EH (cell line): ENCODE data around the gene TEKT5.
"Not testable (repeated sequence)": the region's sequence is repeated elsewhere in the genome, so short reads cannot be mapped to it uniquely, and the experiment has no call there.

Source experiments
- DNase-seq: peaks from one replicate; pipeline ENCODE4 v3.0.0-alpha.2; 2015; ENCODE audit warnings: low read depth

Gene TEKT5

DNA sequence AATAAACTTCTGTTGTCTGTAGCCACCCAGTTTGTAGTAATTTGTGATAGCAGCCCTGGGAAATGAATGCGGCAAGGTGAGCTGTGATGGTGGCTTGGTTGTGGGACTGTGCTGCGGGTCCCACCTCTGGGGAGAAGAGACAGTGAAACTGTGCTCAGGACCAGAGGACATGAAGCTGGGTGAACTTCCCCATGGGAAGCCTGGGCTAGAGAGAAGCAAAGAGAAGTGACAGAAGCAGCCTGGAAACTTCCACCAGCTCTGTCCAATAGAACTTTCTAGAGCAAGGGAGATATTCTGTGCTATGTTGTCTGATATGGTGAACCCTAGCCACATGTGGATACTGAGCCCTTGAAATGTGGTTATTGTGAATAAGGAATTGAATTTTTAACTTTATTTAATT, 62.8 kb downstream of the TEKT5 start:
- DNase-seq, result no peak

DNA sequence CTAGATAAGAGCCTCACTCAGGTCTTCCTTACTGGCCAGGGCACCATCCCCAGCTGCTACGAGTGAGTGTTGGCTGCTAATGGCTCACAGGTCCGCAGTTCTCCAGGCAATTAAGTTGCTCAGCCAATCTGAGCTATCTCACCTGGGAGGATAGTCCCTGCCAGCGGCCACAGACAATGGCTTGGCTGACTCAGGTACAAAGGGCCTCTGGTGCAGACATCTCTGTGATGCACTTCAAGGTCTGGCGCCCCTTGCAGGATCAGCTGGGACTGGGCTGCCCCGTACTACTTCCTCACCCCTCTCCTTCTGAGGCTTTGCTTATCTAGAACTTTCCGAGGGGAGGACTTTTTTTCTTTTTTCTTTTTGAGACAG, 65.2 kb downstream of the TEKT5 start:
- DNase-seq, result no peak

DNA sequence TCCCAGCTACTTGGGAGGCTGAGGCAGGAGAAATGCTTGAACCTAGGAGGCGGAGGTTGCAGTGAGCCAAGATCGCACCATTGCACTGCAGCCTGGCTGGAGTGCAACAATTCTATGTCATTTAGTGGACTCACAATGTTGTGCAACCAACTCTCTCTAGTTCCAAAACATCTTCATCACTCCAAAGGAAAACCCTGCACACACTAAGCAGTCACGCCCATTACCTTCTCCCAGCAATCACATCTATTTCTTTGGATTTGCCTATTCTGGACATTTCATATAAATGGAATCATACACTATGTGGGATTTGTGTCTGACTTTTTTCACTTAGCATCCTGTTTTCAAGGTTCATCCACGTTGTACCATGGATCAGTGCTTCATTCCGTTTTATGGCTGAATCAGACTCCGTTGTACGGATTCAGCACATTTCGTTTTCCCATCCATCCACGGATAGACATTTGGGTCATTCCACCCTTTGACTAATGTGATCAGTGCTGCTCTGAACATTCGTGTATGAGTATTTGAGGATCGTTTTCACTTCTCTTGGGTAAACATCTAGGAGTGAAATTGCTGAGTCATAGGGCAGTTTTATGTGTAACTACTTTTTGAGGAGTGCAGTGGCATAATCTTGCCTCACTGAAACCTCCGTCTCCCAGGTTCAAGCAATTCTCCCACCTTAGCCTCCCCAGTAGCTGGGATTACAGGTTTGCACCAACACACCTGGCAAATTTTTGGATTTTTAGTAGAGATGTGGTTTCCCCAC, 69.0 kb downstream of the TEKT5 start:
- peak; percentile 28 for DNase-seq

DNA sequence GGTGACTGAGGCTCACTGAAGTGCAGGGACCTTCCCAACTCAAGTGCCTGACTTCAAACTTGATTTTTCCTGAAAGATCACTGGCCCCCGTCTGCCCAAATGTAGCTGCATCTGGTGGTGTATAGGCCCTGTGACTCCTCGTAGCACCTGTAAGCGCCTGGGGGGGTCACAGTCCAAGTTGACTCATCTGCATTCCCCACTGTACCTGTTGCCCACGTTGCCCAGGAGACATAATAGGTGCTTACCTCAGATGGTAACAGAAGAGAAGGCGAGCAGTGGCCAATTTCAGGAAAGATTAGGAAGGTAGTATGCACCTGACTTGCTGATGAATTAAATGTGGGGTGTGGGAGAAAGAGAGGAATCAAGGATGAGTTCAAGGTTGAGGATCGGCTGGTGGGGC, 70.2 kb downstream of the TEKT5 start:
- no peak for DNase-seq

DNA sequence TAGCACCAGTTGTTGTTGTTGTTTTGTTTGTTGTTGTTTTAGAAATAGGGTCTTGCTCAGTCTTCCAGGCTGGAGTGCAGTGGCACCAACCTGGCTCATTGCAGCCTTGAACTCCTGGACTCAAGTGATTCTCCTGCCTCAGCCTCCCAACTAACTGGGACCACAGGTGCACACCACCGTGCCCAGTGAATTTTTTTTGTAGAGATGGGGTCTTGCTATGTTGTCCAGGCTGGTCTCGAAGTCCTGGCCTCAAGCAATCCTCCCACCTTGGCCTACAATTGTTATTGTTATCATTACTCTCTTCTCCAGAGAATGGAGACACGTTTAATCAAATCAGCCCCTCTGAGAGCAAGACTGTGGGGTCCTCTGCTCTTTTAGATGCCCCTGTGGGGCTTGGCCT, 71.7 kb downstream of the TEKT5 start:
- no peak for DNase-seq

DNA sequence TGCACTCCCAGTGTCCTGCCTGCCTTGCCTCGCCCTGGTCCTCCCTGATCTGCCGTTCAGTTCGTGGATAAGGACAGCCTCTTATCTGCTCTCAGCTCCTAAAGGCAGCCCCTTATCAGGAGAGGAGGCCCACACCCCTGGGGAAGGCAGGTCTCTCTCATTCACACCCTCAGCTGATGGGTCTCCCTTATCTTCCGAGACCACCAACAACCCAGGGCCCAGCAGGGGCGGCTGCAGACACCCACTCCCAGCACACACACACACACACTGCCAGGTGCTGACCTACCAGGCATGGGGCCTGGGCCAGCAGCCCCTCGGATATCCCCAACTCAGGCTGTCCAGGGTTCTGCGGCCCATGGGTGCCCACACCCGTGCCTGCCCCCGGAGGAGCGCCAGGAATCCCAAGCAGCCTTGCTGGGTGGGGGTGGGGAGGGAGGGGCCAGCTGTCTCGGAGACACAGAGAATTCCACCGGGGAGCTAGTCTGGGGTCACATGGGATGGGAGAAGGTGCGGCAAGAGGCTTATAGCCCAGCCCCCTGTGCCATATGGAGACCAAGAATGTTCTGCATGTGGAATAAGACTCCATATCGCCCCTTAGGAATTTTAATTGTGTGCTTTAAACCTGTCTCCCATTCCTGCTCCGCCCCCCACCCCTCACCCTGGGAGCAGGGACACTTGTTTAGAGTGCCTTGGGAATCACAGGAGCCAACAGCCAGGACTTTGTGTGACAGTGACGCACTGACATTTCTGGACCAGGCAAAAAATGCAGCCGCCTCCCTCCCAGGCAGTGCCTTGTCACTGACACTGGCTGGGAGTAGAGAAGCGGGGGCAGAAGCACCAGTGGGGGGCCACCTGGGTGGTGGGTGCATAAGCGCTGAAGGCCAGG, 72.5 kb downstream of the TEKT5 start:
- DNase-seq, result no peak

DNA sequence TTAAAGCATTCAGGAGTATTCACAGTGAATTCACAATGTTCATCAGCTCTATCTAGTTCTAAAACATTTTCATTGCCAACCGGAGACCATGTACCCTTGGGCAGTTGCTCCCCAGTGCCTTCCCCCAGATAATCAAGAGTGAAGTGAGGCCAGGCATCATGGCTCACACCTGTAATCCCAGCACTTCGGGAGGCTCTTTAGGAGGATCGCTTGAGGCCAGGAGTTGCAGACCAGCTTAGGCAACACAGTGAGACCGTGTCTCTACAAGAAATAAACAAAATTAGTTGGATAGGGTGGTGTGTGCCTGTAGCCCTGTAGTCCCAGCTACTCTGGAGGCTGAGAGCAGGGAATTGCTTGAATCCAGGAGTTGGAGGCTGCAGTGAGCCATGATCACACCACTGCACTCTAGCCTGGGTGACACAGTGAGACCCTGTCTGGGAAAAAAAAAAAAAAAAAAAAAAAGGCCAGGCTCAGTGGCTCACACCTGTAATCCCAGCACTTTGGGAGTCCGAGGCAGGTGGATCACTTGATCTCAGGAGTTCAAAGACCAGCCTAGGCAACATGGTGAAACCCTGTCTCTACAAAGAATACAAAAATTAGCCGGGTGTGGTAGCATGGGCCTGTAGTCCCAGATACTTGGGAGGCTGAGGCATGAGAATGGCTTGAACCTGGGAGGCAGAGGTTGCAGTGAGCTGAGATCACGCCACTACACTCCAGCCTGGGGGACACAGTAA, 73.3 kb downstream of the TEKT5 start:
- DNase-seq, result not testable (repeated sequence)

DNA sequence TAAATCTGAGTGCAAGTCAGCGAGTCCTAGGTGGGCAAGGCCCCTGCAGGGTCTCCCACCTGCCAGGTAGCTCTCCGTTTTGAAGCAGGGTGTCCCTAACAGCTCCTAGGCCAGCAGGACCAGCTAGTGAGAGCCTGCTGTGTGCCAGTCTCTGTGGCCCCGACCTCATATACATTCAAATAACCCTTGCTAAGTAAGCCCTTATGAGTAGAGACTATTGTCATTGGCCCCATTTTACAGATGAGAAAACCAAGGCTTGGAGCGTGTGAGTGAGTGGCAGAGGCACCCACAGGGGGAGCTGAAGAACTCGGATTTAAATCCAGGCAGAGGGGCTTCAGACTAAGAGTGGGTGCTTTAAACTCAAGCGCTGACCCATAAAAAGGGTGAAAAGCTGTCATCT, 74.6 kb downstream of the TEKT5 start:
- no peak for DNase-seq

DNA sequence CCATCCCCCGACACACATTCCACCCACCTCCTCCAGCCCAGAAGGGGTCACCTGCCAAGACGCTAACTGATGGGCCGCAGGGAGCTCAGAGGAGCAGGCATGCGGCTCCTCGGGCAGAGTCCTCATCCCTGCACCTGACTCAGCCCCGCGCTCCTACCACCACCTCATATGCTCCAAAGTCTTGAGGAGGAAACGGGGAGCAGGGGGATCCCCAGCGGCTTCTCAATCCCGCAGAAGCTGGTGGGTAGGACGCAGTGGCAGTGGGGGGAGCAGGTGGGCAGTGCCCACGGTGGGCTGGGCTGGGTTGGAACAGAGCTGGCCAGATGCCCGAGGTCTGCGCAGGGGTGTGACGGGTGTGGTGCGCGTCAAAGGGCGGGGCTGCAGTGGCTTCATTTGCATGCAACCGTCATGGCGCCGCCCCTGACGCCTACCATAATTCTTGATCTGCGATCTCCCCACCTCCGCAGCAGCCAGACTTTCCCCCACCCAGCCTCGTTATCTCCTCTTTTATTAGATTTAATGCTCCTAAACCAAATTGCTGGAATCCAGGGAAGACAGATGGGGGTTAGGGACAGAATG, 75.4 kb downstream of the TEKT5 start:
- DNase-seq, result no peak

DNA sequence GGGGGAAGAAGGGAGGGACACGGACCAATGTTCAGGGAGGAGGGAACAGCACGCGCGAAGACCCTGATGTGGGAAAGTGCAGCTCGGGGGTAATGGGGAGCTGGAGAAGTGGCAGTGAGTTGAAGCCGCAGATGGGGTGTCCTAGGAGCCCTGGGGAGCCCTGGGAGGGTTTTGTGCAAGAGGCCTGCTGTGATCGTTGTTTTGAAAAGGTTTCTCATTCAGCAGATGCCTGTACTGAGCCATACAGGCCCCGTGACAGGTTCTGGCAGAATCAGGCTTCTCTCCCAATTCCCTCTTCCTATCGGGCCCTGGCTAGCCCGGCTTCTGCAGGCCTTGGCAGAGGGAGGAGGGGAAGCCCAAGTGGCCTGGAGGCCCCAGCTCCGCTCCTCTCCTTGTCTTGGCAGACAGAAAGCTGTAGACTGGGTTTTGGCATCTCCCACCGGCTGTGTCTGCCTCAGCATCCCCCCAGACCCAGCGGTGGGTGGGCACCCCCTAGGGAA, 76.0 kb downstream of the TEKT5 start:
- no peak for DNase-seq

DNA sequence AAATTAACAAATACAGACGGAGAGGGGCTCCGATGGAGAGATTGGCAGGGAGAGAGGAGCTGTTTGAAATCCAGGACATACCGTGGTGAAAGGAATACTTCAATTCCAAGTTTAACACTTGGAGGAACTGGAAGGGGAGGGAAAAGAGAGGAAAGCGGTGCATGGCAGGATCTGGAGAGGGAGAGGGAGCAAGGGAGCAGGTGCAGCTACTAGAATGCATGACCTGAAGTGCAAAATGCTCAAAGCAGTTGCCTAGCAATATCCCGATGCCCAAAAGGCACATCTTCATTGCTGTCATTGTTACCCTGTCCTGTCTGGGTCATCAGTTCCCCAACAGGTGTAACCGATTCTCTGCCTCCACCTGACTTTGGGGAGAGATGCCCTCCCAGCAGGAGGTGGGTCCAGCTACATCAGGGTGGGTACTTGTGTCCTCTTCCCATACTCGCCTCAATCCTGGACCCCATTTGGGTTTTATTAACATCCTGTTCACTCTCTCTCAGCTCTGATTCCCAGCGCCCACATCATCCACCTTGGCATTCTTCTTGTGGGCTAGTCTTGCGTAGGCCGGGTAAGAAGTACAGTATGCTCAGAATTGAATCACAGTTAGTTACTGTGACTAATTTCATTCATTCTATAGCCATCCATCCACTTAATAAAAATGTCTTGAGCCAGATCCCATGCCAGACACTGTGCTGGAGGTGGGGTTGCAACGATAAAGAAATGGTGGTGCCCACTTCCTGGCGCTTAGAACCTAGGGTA, 76.9 kb downstream of the TEKT5 start:
- no peak for DNase-seq

DNA sequence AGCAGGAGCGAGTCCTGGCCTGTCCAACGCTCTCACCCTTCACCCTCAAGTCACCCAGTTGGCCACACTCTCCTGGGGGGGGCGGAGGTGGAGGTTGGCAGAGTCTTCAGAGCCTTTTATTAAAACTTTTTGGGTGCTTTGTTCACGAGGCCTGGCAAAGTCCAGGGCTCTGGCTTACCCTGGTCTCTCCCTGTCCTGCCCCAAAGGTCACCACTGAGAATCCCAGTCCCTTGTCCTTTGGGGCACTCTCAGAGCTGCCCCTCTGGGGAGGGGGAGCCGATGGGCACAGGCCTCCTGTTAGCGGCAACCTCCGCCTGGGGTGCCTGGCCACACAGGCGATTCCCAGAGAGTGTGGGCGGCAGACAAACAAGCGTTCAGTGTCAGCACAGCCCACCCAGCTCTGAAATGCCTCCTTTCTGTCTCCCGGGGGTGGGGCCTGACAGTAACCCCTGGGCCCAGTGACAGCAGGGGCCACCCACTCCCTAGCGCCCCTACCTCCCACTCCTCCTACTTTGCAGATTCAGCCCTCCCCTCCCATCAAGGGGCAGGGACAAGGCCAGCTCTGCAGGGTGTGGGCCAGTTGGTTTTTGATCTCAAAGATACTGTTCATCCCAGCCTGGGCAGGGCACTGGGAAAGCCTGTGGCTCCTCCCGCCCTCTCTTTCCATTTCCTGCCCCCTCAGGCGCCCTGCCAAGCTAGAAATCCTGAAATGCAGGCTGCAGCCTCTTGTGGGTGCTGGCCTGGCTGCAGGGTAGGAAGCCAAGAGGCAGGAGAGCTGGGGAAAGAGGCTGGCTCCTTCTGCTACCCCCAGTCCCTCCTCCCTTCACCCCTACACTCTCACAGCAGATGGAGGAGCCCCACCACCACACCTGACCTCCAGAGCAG, 77.7 kb downstream of the TEKT5 start:
- peak; percentile 73 for DNase-seq

DNA sequence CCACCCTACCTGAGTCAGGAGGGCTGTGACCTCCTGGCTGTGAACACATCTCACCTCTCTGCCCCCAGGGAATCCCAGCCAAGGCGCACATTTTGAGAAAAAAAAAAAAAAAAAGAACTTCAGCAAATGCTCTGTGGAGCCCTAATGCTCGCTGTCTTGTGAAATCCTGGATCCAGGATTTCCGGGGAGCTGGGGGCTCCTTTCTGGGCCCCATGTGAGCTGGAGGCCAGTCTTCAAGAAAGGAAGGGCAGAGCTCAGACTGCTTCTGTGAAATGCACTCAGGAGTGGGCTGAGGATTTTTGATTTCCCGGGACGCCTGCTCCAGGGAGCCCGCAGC, 78.3 kb downstream of the TEKT5 start:
- no peak for DNase-seq

DNA sequence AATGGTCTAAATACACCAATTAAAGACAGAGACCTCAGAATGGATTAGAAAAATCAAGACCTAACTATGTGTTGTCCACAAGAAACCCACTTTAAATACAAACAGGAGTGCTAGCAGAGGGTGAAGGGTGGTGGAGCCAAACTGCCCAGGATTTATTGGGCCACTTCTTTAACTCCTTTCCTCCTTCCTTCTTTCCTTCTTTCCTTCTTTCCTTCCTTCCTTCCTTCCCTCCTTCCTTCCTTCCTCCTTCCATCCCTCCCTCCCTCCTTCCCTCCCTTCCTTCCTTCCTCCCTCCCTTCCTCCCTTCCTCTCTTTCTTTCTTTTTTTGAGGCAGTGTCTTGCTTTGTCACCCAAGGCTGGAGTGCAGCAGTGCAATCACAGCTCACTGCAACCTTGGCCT, 80.0 kb downstream of the TEKT5 start:
- no peak for DNase-seq

DNA sequence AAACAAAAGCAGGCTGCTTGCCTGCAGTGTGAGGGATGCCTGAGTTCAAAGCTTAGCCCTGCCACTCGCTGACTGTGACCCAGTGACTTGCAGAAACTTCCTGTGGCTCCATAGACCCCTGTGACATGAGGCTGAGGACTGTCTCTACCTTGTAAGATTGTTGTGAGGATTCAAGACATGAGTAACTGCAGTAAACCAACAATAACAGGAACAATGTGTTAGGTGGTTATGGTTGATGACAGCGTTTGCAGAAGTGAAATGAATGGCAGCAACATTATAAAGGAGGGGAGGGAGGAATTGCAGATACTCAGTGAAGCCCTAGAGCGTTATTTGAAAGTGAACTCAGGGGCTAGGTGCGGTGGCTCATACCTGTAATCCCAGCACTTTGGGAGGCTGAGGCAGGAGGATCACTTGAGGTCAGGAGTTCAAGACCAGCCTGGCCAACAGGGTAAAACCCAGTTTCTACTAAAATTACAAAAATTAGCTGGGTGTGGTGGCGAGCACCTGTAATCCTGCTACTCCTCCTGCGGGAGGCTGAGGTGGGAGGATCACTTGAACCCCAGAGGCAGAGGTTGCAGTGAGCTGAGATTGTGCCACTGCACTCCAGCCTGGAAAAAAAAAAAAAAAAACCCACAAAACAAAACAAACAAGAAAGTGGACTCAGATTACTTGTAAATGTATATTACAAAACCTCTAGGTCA, 80.8 kb downstream of the TEKT5 start:
- no peak for DNase-seq

DNA sequence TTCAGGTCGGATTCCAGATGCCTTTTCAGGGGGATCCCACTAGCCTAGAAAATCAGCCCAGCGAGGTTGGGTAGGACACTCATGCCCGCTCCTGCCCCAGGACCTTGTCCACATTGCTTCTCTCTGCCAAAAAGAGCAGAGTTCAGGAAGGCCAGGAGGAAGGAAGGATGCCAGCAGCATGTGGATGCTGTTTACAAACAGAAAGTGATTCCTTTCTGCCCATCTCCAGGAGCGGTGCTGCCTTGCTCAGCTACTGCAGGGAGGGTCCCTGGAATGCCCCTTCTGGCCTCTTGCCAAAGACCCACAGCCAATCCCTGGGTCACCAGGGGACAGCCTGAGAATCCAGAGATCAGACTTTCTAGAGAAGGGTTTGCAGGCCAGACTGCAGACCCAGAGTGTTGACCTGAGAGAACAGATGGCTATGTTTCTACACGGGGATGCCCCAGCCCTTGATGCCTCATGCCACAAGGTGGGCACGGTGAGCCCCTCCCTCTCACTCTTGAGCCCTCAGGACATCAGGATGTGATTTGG, 82.0 kb downstream of the TEKT5 start:
- no peak for DNase-seq

DNA sequence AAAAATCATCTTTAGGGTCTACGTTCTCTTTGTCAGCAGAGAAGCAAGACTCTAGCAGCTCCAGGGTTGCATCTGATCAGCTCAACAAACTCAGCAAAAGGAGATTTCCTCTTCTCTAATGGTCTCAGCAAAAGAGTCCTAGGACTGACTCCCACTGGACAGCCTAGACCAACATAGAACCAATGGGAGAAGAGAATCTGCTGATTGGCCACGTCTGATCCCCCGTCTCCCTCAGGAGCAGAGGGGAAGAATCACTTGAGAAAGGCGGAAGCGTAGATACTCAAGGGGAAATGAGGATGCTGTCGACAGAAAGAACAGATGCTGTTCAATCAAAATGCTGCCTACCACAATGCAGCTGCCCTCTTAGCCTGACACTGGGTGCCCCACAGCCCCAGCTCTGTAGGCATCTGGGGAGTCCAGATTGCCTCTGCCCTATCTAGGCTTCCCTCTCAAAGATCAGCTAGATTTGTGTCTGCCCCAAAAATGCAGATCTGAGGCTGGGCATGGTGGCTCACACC, 82.8 kb downstream of the TEKT5 start:
- no peak for DNase-seq

DNA sequence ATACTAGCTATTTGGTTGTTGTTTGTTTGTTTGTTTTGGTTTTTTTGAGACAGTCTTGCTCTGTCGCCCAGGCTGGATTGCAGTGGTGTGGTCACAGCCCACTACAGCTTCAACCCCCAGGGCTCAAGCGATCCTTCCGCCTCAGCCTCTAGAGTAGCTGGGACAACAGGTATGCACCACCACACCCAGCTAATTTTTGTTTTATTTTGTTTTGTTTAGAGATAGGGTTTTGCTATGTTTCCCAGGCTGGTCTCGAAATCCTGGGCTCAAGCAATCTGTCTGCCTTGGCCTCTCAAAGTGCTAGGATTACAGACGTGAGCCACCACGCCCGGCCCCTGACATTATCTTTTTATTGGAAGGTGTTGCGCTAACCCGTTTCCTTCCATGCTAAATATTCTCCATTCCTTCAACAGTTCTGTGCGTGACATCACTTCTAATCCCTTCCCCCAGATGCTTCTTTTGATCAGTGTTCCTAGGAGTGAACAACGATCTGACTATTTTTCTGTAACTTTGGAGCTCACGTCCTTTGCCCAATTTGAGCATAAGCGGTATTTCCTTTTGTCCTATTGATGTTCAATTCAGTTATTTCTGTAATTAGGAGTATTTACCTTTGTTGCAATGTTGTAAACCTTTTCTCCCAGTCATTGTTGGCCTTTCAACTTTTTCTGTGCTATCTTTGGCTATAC, 84.1 kb downstream of the TEKT5 start:
- no peak for DNase-seq

DNA sequence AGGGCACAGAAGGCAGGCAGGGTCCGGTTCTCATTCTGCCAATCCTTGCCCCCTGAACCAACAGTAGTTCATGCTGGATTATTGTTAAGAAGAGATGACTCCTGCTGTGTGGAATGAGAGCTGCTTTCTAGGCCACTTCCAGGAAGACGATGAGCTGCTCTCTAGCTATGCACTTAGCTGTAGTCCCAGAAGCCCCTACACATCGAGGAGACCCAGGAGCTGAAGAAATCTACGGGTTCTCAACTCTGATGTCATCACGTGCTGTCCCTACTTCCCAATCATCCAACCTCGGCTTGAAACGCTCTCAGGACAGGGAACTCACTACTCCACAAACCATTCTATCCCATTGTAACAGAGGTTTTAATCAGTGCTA, 85.3 kb downstream of the TEKT5 start:
- DNase-seq, result peak; percentile 88
